ENCODE results near the gene VOPP1.
A peak's percentile ranks its signal among the peaks of the same experiment; 100 is the strongest.

VOPP1 gene

DNA sequence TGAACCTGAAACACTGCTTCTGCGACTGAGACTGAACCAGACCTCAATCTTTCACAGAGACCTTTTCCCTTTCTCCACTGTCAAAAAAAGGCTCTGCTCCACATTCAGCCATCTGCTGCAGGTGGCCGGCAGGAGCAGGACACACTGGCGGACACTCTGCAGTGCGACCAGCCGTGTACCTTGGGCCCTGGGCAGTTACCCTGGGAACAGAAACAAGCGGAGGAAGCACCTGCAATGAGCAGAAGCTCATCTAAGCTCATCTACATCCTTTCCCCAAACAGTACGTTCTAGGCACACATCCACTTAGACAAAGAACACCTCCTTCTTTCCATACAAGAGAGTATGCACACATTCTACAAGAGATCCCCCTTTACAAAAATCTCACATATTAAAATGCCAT is 22.8 kb downstream of the VOPP1 start:
- peak; percentile 73 for DNase-seq (ENCODE audit: low read depth)
- TF ChIP-seq, protein P1, sequence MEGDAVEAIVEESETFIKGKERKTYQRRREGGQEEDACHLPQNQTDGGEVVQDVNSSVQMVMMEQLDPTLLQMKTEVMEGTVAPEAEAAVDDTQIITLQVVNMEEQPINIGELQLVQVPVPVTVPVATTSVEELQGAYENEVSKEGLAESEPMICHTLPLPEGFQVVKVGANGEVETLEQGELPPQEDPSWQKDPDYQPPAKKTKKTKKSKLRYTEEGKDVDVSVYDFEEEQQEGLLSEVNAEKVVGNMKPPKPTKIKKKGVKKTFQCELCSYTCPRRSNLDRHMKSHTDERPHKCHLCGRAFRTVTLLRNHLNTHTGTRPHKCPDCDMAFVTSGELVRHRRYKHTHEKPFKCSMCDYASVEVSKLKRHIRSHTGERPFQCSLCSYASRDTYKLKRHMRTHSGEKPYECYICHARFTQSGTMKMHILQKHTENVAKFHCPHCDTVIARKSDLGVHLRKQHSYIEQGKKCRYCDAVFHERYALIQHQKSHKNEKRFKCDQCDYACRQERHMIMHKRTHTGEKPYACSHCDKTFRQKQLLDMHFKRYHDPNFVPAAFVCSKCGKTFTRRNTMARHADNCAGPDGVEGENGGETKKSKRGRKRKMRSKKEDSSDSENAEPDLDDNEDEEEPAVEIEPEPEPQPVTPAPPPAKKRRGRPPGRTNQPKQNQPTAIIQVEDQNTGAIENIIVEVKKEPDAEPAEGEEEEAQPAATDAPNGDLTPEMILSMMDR (IDR thresholded peaks at IDR 0.05; ENCODE audit: insufficient read depth, low read depth, low read length, missing control alignments) = no peak
- peak overlapping the region; percentile 28 for H3K4me3 ChIP-seq (ENCODE audit: low read depth, low read length)

DNA sequence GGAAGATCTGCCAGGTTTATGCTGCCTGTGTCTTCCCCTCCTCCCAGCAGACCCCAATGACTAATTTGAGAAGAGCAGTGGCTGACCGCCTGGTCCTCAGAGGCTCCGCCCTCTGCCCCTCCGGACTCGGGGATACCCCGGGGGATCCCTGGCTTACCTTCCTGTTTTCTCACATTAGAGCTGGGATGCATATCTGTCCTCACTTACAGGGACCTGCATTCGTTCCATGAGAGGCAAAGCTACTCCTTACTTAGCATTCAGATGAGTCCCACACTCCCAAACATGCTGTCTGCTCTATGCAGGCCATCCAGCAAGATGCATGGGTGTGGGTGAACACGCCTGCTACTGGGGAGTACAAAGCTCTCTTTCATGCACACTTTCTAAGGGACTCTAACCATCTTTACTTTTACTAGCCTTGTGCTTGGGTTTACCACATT is 24.0 kb downstream of the VOPP1 start:
- DNase-seq (ENCODE audit: low read depth) = peak; percentile 64
- TF ChIP-seq, protein P1 (IDR thresholded peaks at IDR 0.05; ENCODE audit: insufficient read depth, low read depth, low read length, missing control alignments) = no peak
- peak overlapping the region; percentile 10; the same call in 1 of the 2 replicates for H3K4me3 ChIP-seq (ENCODE audit: low read depth, low read length)

DNA sequence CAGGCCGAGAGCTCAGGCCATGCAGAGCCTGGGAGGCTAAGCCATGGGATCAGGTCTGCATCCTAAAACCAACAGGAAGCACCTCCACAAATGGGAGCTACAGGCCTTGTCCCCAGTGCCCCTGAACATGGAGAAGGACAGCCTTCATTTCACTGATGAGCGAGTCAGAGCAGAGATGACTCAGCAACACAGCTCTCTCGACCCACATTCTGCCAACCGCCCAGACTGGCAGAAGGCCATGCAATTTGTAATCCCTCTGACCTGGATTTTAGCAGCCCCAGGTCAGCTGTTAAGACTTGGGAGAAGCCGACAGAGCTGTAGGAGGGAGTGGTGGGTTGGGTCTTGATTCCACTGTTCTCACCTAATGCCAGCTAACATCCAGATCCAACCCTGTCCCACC is 25.5 kb downstream of the VOPP1 start:
- TF ChIP-seq, protein P1 (IDR thresholded peaks at IDR 0.05; ENCODE audit: insufficient read depth, low read depth, low read length, missing control alignments) = no peak
- H3K4me3 ChIP-seq (ENCODE audit: low read depth, low read length) = peak overlapping the region; percentile 1; the same call in 1 of the 2 replicates
- DNase-seq (ENCODE audit: low read depth) = peak; percentile 65

DNA sequence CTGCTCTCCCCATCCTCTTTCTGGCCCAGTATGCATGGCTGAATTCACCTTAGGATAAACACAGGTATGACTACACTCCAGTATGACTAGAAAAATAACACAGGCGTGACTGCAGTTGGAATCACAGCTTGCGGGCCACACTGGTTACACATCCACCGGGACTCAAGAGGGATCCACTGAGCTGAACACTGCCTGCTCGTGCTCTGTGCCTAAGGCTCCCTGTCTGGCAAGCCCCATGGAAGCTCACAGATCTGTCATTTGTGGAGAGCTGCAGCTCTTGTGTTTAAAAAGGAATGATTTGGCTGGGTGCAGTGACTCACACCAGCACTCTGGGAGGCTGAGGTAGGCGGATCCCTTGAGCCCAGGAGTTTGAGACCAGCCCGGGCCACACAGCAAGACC is 26.8 kb downstream of the VOPP1 start:
- no peak overlapping the region for H3K4me3 ChIP-seq (ENCODE audit: low read depth, low read length)
- DNase-seq (ENCODE audit: low read depth) = no peak
- TF ChIP-seq, protein P1 (IDR thresholded peaks at IDR 0.05; ENCODE audit: insufficient read depth, low read depth, low read length, missing control alignments) = no peak

DNA sequence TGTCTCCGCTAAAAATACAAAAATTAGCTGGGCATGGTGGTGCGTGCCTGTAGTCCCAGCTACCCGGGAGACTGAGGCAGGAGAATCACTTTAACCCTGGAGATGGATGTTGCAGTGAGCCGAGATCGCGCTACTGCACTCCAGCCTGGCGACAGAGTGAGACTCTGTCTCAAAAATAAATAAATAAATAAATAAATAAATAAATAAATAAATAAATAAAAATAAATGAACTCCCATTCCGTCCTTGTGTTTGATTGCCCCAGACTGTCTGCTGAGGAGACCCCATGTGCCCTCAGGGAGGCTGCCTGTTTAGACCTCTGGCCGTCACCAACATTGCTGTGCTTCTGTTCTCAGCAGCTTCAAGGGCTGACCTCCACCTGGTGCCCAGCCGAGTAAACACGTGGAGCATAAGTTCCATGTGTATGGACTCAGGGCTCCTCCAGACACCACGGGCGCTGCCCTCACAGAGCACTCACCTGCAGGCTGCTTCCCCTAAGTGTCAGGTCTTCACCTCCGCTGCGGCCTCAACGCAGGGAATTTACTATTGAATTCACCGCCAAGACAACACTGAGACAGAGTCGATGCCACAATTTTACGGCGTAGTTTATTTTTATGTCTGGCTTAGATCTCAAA is 32.0 kb downstream of the VOPP1 start:
- H3K4me3 ChIP-seq (ENCODE audit: low read depth, low read length) = no peak overlapping the region
- TF ChIP-seq, protein P1 (IDR thresholded peaks at IDR 0.05; ENCODE audit: insufficient read depth, low read depth, low read length, missing control alignments) = no peak
- no peak for DNase-seq (ENCODE audit: low read depth)

DNA sequence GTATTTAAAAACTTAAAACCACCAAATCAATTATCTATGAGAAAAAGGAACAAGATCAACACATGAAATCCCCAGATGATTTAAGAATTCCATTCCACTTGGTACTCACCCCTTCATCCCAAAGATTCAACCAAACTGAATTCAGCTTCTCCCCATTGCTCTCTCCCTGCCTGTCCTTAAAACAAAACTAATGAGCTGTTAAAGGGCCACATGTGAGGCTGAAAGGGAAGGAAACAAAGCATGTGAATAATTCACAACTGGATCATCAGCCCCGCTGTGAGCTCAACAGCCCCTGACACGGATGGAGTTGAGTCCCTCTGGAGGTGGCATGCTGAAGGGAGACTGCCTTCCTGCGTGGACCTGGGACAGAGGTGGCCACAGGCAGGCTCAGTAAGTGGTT is 32.9 kb downstream of the VOPP1 start:
- peak overlapping the region; percentile 87 for H3K4me3 ChIP-seq (ENCODE audit: low read depth, low read length)
- TF ChIP-seq, protein P1 (IDR thresholded peaks at IDR 0.05; ENCODE audit: insufficient read depth, low read depth, low read length, missing control alignments) = no peak
- peak; percentile 45 for DNase-seq (ENCODE audit: low read depth)

DNA sequence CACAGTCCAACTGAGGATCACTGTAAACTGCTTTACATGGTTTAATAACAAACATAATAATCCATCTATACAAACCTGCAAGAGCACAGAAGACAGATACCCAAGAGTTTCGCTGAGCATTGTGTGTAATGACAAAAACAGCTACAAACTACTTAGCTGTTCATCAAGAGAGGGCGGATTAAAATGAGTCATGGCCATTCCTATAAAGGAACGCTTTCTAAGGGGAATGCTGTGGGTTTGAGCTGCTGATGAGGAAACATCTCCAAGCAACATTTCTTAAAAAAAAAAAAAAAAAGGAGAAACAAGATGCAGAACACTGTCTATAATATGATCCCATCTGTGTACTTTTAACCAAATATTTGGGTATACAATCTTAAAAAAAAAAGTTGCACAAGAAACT is 33.8 kb downstream of the VOPP1 start:
- DNase-seq (ENCODE audit: low read depth) = no peak
- TF ChIP-seq, protein P1 (IDR thresholded peaks at IDR 0.05; ENCODE audit: insufficient read depth, low read depth, low read length, missing control alignments) = no peak
- peak overlapping the region; percentile 87 for H3K4me3 ChIP-seq (ENCODE audit: low read depth, low read length)
